A673 (cell line): ENCODE data around the gene RBBP8.

Experiments
- CTCF ChIP-seq: fragments of 300-800, 200-600 bp; sonication (generic); conservative IDR thresholded peaks from 2 replicates; pipeline ENCODE4 v1.5.1; 2017; ENCODE audit warnings: low read depth, mild to moderate bottlenecking, antibody characterized with exemption, low read length, moderate library complexity, mixed read lengths
- EZH2 ChIP-seq: fragments of 200-600 bp; sonication (generic); IDR thresholded peaks from 2 replicates; pipeline ENCODE4 v1.6.1; 2017; ENCODE audit warnings: borderline replicate concordance, low read depth, mild to moderate bottlenecking, mixed read lengths, antibody characterized with exemption, low read length; ENCODE audit not compliant: poor library complexity, severe bottlenecking

DNA sequence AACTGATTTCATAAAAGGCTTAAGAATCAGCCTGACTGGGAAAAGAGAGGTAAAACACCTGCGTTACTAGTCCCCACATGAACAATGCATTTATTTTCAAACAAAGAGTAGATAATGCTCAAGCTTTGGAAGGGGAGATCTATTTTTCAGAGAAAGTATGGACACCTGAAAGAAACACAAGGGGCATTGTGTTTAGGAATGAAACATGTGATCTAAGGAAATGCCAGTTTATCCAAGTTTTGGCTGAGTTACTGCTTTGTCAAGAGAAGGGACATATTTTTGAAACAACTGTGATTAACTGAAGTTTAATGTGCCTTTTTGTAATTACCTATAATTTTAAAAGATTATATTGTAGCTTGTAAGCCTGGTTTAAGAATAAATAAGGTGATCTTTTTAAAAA is 49.3 kb upstream of the RBBP8 start:
- no peak for TF ChIP-seq CTCF
- no peak for TF ChIP-seq EZH2
